SK-N-MC (cell line): ENCODE data around the gene PTPRQ.

Experiments
- EZH2 ChIP-seq: fragments of 200-600 bp; sonication (generic); IDR thresholded peaks from one replicate; pipeline ENCODE4 v1.6.1; 2017; ENCODE audit warnings: antibody characterized with exemption
- FOXP2 ChIP-seq: optimal IDR thresholded peaks from 2 replicates; pipeline ENCODE3; 2011; ENCODE audit warnings: mild to moderate bottlenecking, moderate library complexity; ENCODE audit not compliant: insufficient read depth; ENCODE audit errors: extremely low read length, control extremely low read depth
- POLR2AphosphoS5 ChIP-seq: IDR thresholded peaks from 2 replicates; pipeline ENCODE4 v1.6.1; 2012; ENCODE audit warnings: mild to moderate bottlenecking, low read depth, low read length, borderline replicate concordance

DNA sequence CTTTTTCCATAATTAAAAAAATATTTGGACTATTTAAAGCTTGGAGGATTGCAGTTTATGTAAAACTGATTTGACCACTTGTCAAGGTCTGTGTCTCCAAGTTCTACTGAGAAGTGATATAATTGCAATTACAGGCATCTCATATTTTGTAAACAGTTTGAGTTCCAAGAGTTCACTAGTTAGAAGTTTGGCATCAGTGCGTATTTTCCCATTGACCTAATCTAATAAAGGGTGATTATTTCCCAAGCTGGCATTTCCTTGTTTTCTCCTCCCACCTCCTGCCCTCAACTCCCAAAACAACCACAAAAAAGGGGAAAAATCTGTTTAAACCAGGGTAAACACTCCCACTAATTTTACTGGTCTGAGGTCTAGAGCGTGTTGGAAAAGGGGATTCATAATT is 260.4 kb downstream of the PTPRQ start:
- no peak for TF ChIP-seq POLR2AphosphoS5
- no peak for TF ChIP-seq EZH2
- no peak for TF ChIP-seq FOXP2
